ENCODE measurements around the gene APLP1. TPM values are rescaled to one million over a fixed set of nuclear protein-coding genes. Genes with fewer than 3 reads are reported as not detected.

The APLP1 gene
- polyA plus RNA-seq, 1 donor (not counting 4 experiments of a cell fraction or from before 2014, with no cell fraction given), result 0.50 TPM

DNA sequence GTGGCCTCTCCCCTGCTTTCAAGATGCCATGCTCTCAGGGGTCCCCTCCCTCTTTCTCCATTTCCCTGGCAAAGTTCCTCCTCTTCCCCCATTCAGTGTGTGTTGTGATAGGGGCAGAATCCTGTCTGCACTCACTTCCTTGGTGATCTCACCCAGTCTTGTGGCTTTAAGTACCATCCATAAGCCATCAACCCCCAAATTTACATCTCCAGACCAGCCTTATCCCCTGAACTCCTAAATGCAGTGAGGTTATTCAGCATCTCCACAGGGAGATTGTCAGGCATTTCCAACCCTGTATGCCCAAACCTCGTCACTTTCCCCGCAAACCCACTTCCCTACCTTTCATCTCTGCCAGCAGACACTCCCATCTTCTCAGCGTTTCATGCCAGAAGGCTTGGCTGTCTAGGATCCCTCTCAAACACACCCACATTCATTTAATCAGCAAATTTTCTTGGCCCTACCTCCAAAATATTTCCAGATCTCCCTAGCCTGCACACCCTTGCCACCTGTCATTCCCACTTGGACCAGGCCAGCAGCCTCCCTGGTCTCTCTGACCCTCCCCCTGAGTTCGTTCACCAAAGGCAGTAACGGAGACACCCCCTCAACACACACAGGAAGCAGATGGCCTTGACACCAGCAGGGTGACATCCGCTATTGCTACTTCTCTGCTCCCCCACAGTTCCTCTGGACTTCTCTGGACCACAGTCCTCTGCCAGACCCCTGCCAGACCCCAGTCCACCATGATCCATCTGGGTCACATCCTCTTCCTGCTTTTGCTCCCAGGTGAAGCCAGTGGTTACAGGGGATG, 33.7 kb downstream of the APLP1 start, which contains the start of gene HCST:
Gene HCST, plus strand, starts transcription at position 676 of the 808 bp plus-strand sequence. Its CDS starts 65 bp downstream, at position 741.
- dilution Hi-C loops (cut with MboI; ENCODE audit: extremely low pct_ligation_motif_present, low sequenced_read_pairs), result no loop called here
- Histone ChIP-seq H3K27ac (ENCODE audit: control insufficient read depth, insufficient read depth, low read length) (peak within 1 kb of the TSS; percentile 30), H3K79me2 (ENCODE audit: control insufficient read depth, insufficient read depth, low read length) (peaks cover 16% of the 10 kb centered on the region), H4K20me1 (ENCODE audit: control insufficient read depth, extremely low read depth, insufficient read depth, low read length) (no peaks in the 10 kb centered on the region), H3K9me3 (ENCODE audit: control insufficient read depth, low read depth, low read length) (no peaks in the 10 kb centered on the region), H3K4me2 (ENCODE audit: control insufficient read depth, extremely low read depth, insufficient read depth, low read depth, low read length) (peak within 1 kb of the TSS; percentile 74), H3K4me3 (ENCODE audit: control insufficient read depth in 2 of 3, extremely low read depth in 1 of 3, insufficient read depth in 2 of 3, low read depth in 1 of 3, low read length in 3 of 3) (peak within 1 kb of the TSS in 2 of 3 experiments; percentile 16 to 47), H3K27me3 (ENCODE audit: control insufficient read depth, extremely low read depth, insufficient read depth, low read length) (no peaks in the 10 kb centered on the region), H3K4me1 (ENCODE audit: control insufficient read depth, extremely low read depth, insufficient read depth, low read length) (peaks cover 30% of the 10 kb centered on the region), H3K9ac (ENCODE audit: control insufficient read depth, extremely low read depth, insufficient read depth, low read length) (peak within 1 kb of the TSS; percentile 50), H3K9me1 (ENCODE audit: control insufficient read depth, extremely low read depth, insufficient read depth, low read length) (no peaks in the 10 kb centered on the region), H2AFZ (ENCODE audit: control insufficient read depth, low read length) (peak within 1 kb of the TSS; percentile 71), H3K36me3 (ENCODE audit: control insufficient read depth in 2 of 2, extremely low read depth in 1 of 2, insufficient read depth in 2 of 2, low read length in 2 of 2) (peaks cover 0 to 5% of the 10 kb centered on the region in 2 experiments)
- no peak for DNase-seq (ENCODE audit: low read depth, low spot score)
- TF ChIP-seq, protein P1, sequence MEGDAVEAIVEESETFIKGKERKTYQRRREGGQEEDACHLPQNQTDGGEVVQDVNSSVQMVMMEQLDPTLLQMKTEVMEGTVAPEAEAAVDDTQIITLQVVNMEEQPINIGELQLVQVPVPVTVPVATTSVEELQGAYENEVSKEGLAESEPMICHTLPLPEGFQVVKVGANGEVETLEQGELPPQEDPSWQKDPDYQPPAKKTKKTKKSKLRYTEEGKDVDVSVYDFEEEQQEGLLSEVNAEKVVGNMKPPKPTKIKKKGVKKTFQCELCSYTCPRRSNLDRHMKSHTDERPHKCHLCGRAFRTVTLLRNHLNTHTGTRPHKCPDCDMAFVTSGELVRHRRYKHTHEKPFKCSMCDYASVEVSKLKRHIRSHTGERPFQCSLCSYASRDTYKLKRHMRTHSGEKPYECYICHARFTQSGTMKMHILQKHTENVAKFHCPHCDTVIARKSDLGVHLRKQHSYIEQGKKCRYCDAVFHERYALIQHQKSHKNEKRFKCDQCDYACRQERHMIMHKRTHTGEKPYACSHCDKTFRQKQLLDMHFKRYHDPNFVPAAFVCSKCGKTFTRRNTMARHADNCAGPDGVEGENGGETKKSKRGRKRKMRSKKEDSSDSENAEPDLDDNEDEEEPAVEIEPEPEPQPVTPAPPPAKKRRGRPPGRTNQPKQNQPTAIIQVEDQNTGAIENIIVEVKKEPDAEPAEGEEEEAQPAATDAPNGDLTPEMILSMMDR (optimal IDR thresholded peaks at IDR 0.05 in 1 of 3, IDR thresholded peaks at IDR 0.05 in 1 of 3, conservative IDR thresholded peaks at IDR 0.05 in 1 of 3; ENCODE audit: extremely low read depth in 1 of 3, insufficient read depth in 2 of 3, low read length in 3 of 3), result no peak
- TF ChIP-seq EZH2 (IDR thresholded peaks at IDR 0.05; ENCODE audit: low read length), result no peak
- FAIRE-seq, result peak; percentile 75

DNA sequence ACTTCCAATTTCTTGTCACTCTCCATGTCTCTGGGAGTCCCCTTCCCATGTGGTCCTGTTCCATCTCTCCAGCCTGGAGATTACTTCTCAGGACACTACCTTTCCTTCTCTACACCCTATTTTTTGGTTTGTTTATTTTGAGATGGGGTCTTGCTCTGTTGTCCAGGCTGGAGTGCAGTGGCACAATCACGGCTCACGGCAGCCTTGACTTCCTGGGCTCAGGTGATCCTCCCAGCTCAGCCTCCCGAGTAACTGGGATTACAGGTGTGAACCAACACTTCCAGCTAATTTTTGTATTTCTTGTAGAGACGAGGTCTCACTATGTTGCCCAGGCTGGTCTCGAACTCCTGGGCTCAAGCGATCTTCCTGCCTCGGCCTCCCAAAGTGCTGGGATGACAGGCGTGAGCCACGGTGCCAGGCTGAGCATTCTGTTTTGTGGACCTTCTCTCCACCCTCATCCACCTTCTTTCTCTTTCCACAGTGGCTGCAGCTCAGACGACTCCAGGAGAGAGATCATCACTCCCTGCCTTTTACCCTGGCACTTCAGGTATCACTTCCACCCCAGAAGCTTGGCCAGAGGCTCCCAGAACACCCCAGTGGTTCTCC, 34.6 kb downstream of the APLP1 start:
- H3K27me3 ChIP-seq (ENCODE audit: control insufficient read depth, extremely low read depth, insufficient read depth, low read length), result no peaks in the 10 kb centered on the region
- peak overlapping the region; percentile 71 for H2AFZ ChIP-seq (ENCODE audit: control insufficient read depth, low read length)
- no peaks in the 10 kb centered on the region for H3K9me3 ChIP-seq (ENCODE audit: control insufficient read depth, low read depth, low read length)
- FAIRE-seq, result no peak
- no peak for TF ChIP-seq EZH2 (IDR thresholded peaks at IDR 0.05; ENCODE audit: low read length)
- TF ChIP-seq, protein P1 (optimal IDR thresholded peaks at IDR 0.05 in 1 of 3, IDR thresholded peaks at IDR 0.05 in 1 of 3, conservative IDR thresholded peaks at IDR 0.05 in 1 of 3; ENCODE audit: extremely low read depth in 1 of 3, insufficient read depth in 2 of 3, low read length in 3 of 3), result no peak
- H3K27ac ChIP-seq (ENCODE audit: control insufficient read depth, insufficient read depth, low read length), result no peak overlapping the region
- dilution Hi-C loops (cut with MboI; ENCODE audit: extremely low pct_ligation_motif_present, low sequenced_read_pairs), result no loop called here
- H3K4me3 ChIP-seq (ENCODE audit: control insufficient read depth in 2 of 3, extremely low read depth in 1 of 3, insufficient read depth in 2 of 3, low read depth in 1 of 3, low read length in 3 of 3), result peak overlapping the region in 2 of 3 experiments; percentile 16 to 47
- H3K9me1 ChIP-seq (ENCODE audit: control insufficient read depth, extremely low read depth, insufficient read depth, low read length), result no peaks in the 10 kb centered on the region
- peak overlapping the region; percentile 50 for H3K9ac ChIP-seq (ENCODE audit: control insufficient read depth, extremely low read depth, insufficient read depth, low read length)
- peaks cover 30% of the 10 kb centered on the region for H3K4me1 ChIP-seq (ENCODE audit: control insufficient read depth, extremely low read depth, insufficient read depth, low read length)
- peak overlapping the region; percentile 74 for H3K4me2 ChIP-seq (ENCODE audit: control insufficient read depth, extremely low read depth, insufficient read depth, low read depth, low read length)
- H3K36me3 ChIP-seq (ENCODE audit: control insufficient read depth in 2 of 2, extremely low read depth in 1 of 2, insufficient read depth in 2 of 2, low read length in 2 of 2), result no peaks in the 10 kb centered on the region
- no peaks in the 10 kb centered on the region for H4K20me1 ChIP-seq (ENCODE audit: control insufficient read depth, extremely low read depth, insufficient read depth, low read length)
- peaks cover 10% of the 10 kb centered on the region for H3K79me2 ChIP-seq (ENCODE audit: control insufficient read depth, insufficient read depth, low read length)
- no peak for DNase-seq (ENCODE audit: low read depth, low spot score)

All from keratinocyte (primary cell).